ENCODE data around the gene ORAI1.
A peak's percentile ranks its signal among the peaks of the same experiment; 100 is the strongest.
"Not testable (repeated sequence)": the region's sequence is repeated elsewhere in the genome, so short reads cannot be mapped to it uniquely, and the experiment has no call there.

The ORAI1 gene

GRCh38 chr12:121676190-121676589 lies 49.9 kb downstream of the ORAI1 start:
- Histone ChIP-seq H3K4me2 (ENCODE audit: low read length) (no peak overlapping the region), H3K27me3 (ENCODE audit: control insufficient read depth, insufficient read depth, low read length) (no peaks in the 10 kb centered on the region), H3K4me3 (ENCODE audit: low read depth, low read length) (no peak overlapping the region), H3K79me2 (no peaks in the 10 kb centered on the region), H3K9me3 (ENCODE audit: control insufficient read depth, low read length) (no peaks in the 10 kb centered on the region), H3K9ac (no peak overlapping the region), H3K4me1 (peaks cover 9% of the 10 kb centered on the region), H3K27ac (no peak overlapping the region), H2AFZ (no peak overlapping the region), H3K36me3 (ENCODE audit: control insufficient read depth, insufficient read depth, low read length) (no peaks in the 10 kb centered on the region)
- TF ChIP-seq, protein P1, sequence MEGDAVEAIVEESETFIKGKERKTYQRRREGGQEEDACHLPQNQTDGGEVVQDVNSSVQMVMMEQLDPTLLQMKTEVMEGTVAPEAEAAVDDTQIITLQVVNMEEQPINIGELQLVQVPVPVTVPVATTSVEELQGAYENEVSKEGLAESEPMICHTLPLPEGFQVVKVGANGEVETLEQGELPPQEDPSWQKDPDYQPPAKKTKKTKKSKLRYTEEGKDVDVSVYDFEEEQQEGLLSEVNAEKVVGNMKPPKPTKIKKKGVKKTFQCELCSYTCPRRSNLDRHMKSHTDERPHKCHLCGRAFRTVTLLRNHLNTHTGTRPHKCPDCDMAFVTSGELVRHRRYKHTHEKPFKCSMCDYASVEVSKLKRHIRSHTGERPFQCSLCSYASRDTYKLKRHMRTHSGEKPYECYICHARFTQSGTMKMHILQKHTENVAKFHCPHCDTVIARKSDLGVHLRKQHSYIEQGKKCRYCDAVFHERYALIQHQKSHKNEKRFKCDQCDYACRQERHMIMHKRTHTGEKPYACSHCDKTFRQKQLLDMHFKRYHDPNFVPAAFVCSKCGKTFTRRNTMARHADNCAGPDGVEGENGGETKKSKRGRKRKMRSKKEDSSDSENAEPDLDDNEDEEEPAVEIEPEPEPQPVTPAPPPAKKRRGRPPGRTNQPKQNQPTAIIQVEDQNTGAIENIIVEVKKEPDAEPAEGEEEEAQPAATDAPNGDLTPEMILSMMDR (IDR thresholded peaks at IDR 0.05): no peak

DNA sequence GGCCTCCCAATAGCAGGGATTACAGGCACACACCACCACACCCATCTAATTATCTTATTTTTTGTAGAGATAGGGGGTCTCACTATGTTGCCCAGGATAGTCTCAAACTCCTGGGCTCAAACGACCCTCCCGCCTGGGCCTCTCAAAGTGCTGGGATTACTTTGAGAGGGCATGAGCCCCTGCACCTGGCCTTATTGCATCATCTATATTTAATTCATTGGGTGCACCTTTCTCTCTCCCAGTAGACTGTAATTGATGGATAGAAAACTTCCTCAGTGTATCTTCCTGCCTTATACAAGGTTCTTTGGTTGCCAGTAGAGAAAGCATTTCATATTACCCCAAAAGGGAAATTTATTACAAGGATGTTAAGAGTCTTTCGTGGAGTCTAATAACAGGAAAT lies 52.0 kb downstream of the ORAI1 start:
- Histone ChIP-seq H3K9me3 (ENCODE audit: control insufficient read depth, low read length) (no peaks in the 10 kb centered on the region), H3K4me3 (ENCODE audit: low read depth, low read length) (no peak overlapping the region), H2AFZ (peak overlapping the region; percentile 48), H3K27ac (no peak overlapping the region), H3K36me3 (ENCODE audit: control insufficient read depth, insufficient read depth, low read length) (no peaks in the 10 kb centered on the region), H3K4me2 (ENCODE audit: low read length) (no peak overlapping the region), H3K27me3 (ENCODE audit: control insufficient read depth, insufficient read depth, low read length) (no peaks in the 10 kb centered on the region), H3K4me1 (peaks cover 9% of the 10 kb centered on the region), H3K79me2 (no peaks in the 10 kb centered on the region), H3K9ac (no peak overlapping the region)
- TF ChIP-seq, protein P1 (IDR thresholded peaks at IDR 0.05): no peak

DNA sequence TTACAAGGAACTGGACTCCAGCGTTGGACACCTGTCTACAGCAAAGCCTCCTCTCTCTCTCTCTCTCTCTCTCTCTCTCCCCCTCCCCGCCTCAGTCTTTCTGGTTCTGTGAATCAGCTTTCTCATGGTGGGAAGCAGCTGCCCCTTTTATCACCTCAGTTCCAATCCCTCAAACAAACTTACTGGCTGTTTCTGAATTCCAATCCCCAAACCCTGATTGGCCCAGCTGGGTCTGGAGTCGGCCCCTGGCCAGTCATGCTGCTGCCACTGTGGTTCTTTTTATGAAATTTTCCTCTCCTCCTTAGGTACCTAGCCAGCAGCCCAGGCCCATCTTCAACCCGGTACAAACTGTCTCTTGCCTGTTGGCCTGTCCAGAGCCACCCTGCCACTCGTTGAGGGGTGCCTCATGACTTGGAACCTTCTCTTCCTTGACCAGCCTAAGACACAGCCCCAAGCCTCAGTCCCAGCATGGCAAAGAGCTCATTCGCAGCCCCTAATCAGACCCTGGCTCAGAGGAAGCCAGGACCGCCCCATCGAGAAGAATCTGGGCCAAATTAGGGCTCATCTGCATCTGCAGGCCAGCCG lies 52.5 kb downstream of the ORAI1 start:
- Histone ChIP-seq H3K4me2 (ENCODE audit: low read length) (no peak overlapping the region), H3K4me1 (peaks cover 9% of the 10 kb centered on the region), H3K27ac (peak overlapping the region; percentile 71), H3K36me3 (ENCODE audit: control insufficient read depth, insufficient read depth, low read length) (no peaks in the 10 kb centered on the region), H2AFZ (peak overlapping the region; percentile 85), H3K27me3 (ENCODE audit: control insufficient read depth, insufficient read depth, low read length) (no peaks in the 10 kb centered on the region), H3K79me2 (no peaks in the 10 kb centered on the region), H3K9me3 (ENCODE audit: control insufficient read depth, low read length) (no peaks in the 10 kb centered on the region), H3K4me3 (ENCODE audit: low read depth, low read length) (no peak overlapping the region), H3K9ac (no peak overlapping the region)
- TF ChIP-seq, protein P1 (IDR thresholded peaks at IDR 0.05): no peak

GRCh38 chr12:121679661-121680197 lies 53.4 kb downstream of the ORAI1 start:
- not testable (repeated sequence) for H3K9me3 ChIP-seq (ENCODE audit: control insufficient read depth, low read length); H3K4me1 ChIP-seq; H3K27me3 ChIP-seq (ENCODE audit: control insufficient read depth, insufficient read depth, low read length); H3K4me2 ChIP-seq (ENCODE audit: low read length); H3K79me2 ChIP-seq; H3K9ac ChIP-seq; H3K36me3 ChIP-seq (ENCODE audit: control insufficient read depth, insufficient read depth, low read length); H3K4me3 ChIP-seq (ENCODE audit: low read depth, low read length)
- Histone ChIP-seq H3K27ac (peak overlapping the region; percentile 71), H2AFZ (peak overlapping the region; percentile 85)

GRCh38 chr12:121688966-121689365 lies 62.6 kb downstream of the ORAI1 start:
- Histone ChIP-seq H3K4me2 (ENCODE audit: low read length) (no peak overlapping the region), H3K36me3 (ENCODE audit: control insufficient read depth, insufficient read depth, low read length) (no peaks in the 10 kb centered on the region), H3K79me2 (no peaks in the 10 kb centered on the region), H3K27me3 (ENCODE audit: control insufficient read depth, insufficient read depth, low read length) (no peaks in the 10 kb centered on the region), H3K9ac (no peak overlapping the region), H3K27ac (no peak overlapping the region), H3K9me3 (ENCODE audit: control insufficient read depth, low read length) (no peaks in the 10 kb centered on the region), H3K4me3 (ENCODE audit: low read depth, low read length) (no peak overlapping the region), H2AFZ (no peak overlapping the region), H3K4me1 (no peaks in the 10 kb centered on the region)
- TF ChIP-seq, protein P1 (IDR thresholded peaks at IDR 0.05): no peak

Data from parathyroid adenoma (tissue), 2 donors.